ENCODE results near the gene FES.

The FES gene

GRCh38 chr15:90876046-90876445, 8.3 kb upstream of the FES start:
- no peaks in the 10 kb centered on the region for H3K9me3 ChIP-seq (ENCODE audit: control insufficient read depth, insufficient read depth, low read length)

GRCh38 chr15:90876512-90877170, 7.7 kb upstream of the FES start:
- Histone ChIP-seq H3F3A (ENCODE audit: control insufficient read depth, insufficient read depth) (no peaks in the 10 kb centered on the region), H3K36me3 (ENCODE audit: control insufficient read depth, low read length) (peaks cover 36% of the 10 kb centered on the region), H3K4me2 (ENCODE audit: low read length) (no peak overlapping the region), H3K27me3 (ENCODE audit: control insufficient read depth, low read length) (no peaks in the 10 kb centered on the region), H3K27ac (ENCODE audit: low read depth, low read length) (no peak overlapping the region), H3K9me2 (replicated peaks; ENCODE audit: control insufficient read depth, low read length) (no peaks in the 10 kb centered on the region), H4K20me1 (ENCODE audit: control insufficient read depth, insufficient read depth, low read depth, low read length) (0 out of 2 replicates have a peak, but pooled peaks cover 5% of the 10 kb centered on the region), H3K4me1 (ENCODE audit: control insufficient read depth, low read length) (peaks cover 11% of the 10 kb centered on the region), H3K4me3 (ENCODE audit: low read length) (no peak overlapping the region), H3K79me2 (ENCODE audit: control insufficient read depth, low read length) (peaks cover 36% of the 10 kb centered on the region), H3K9me3 (ENCODE audit: control insufficient read depth, insufficient read depth, low read length) (no peaks in the 10 kb centered on the region)
- TF ChIP-seq EZH2phosphoT487 (IDR thresholded peaks at IDR 0.05; ENCODE audit: borderline replicate concordance, low read length) (no peak), CTCF (IDR thresholded peaks at IDR 0.05; ENCODE audit: low read depth, low read length, poor library complexity, severe bottlenecking) (no peak)

More at GRCh38 chr15:90876046-90876445, 8.3 kb upstream of the FES start:
- Histone ChIP-seq H3K27ac (ENCODE audit: low read depth, low read length) (no peak overlapping the region), H3K36me3 (ENCODE audit: control insufficient read depth, low read length) (peaks cover 32% of the 10 kb centered on the region), H3K4me2 (ENCODE audit: low read length) (no peak overlapping the region), H3K4me3 (ENCODE audit: low read length) (no peak overlapping the region), H3K79me2 (ENCODE audit: control insufficient read depth, low read length) (peaks cover 36% of the 10 kb centered on the region), H3K9me2 (replicated peaks; ENCODE audit: control insufficient read depth, low read length) (no peaks in the 10 kb centered on the region), H3F3A (ENCODE audit: control insufficient read depth, insufficient read depth) (no peaks in the 10 kb centered on the region), H4K20me1 (ENCODE audit: control insufficient read depth, insufficient read depth, low read depth, low read length) (0 out of 2 replicates have a peak, but pooled peaks cover 5% of the 10 kb centered on the region), H3K27me3 (ENCODE audit: control insufficient read depth, low read length) (no peaks in the 10 kb centered on the region), H3K4me1 (ENCODE audit: control insufficient read depth, low read length) (peaks cover 12% of the 10 kb centered on the region)
- TF ChIP-seq CTCF (IDR thresholded peaks at IDR 0.05; ENCODE audit: low read depth, low read length, poor library complexity, severe bottlenecking) = no peak
- TF ChIP-seq EZH2phosphoT487 (IDR thresholded peaks at IDR 0.05; ENCODE audit: borderline replicate concordance, low read length) = no peak

GRCh38 chr15:90877315-90877714, 7.0 kb upstream of the FES start:
- no peaks in the 10 kb centered on the region for H3K9me3 ChIP-seq (ENCODE audit: control insufficient read depth, insufficient read depth, low read length)
- peaks cover 9% of the 10 kb centered on the region for H3K4me1 ChIP-seq (ENCODE audit: control insufficient read depth, low read length)
- H3K79me2 ChIP-seq (ENCODE audit: control insufficient read depth, low read length) = peaks cover 29% of the 10 kb centered on the region

More at GRCh38 chr15:90877315-90877714, 7.0 kb upstream of the FES start:
- no peak for TF ChIP-seq CTCF (IDR thresholded peaks at IDR 0.05; ENCODE audit: low read depth, low read length, poor library complexity, severe bottlenecking)
- no peak for TF ChIP-seq EZH2phosphoT487 (IDR thresholded peaks at IDR 0.05; ENCODE audit: borderline replicate concordance, low read length)
- H3F3A ChIP-seq (ENCODE audit: control insufficient read depth, insufficient read depth) = no peaks in the 10 kb centered on the region
- peaks cover 36% of the 10 kb centered on the region for H3K36me3 ChIP-seq (ENCODE audit: control insufficient read depth, low read length)
- H3K27ac ChIP-seq (ENCODE audit: low read depth, low read length) = no peak overlapping the region
- H3K4me2 ChIP-seq (ENCODE audit: low read length) = no peak overlapping the region
- H3K27me3 ChIP-seq (ENCODE audit: control insufficient read depth, low read length) = no peaks in the 10 kb centered on the region
- 0 out of 2 replicates have a peak, but pooled peaks cover 5% of the 10 kb centered on the region for H4K20me1 ChIP-seq (ENCODE audit: control insufficient read depth, insufficient read depth, low read depth, low read length)
- no peak overlapping the region for H3K4me3 ChIP-seq (ENCODE audit: low read length)
- no peaks in the 10 kb centered on the region for H3K9me2 ChIP-seq (replicated peaks; ENCODE audit: control insufficient read depth, low read length)

All from DOHH2 (cell line).